SU-DHL-6 (cell line): ENCODE data around the gene BDKRB2.

ENCODE experiments used
- H2AFZ ChIP-seq: fragments of 200-600 bp; sonication (generic); 2 replicates; pipeline ENCODE4 v1.6.1; 2014; ENCODE audit warnings: low read depth, mild to moderate bottlenecking, moderate library complexity, mixed read lengths, antibody characterized with exemption, low read length; ENCODE audit not compliant: severe bottlenecking
- H3F3A ChIP-seq: fragments of 200-600 bp; shearing (Covaris generic); 2 replicates; pipeline ENCODE4 v1.6.0; 2016; ENCODE audit warnings: antibody characterized with exemption, mild to moderate bottlenecking; ENCODE audit not compliant: insufficient read depth
- H3K27ac ChIP-seq: fragments of 200-600 bp; sonication (generic); 2 replicates; pipeline ENCODE4 v1.5.1; 2016; ENCODE audit warnings: low read depth, mild to moderate bottlenecking, low read length, moderate library complexity, mixed read lengths
- H3K27me3 ChIP-seq: fragments of 200-600 bp; sonication (generic), shearing (Covaris generic); 2 replicates; pipeline ENCODE4 v1.6.0; 2014; ENCODE audit warnings: mild to moderate bottlenecking, low read length
- H3K36me3 ChIP-seq: fragments of 200-600 bp; sonication (generic); 2 replicates; pipeline ENCODE4 v1.6.1; 2014; ENCODE audit warnings: mild to moderate bottlenecking, low read length, mixed read lengths
- H3K4me2 ChIP-seq: fragments of 300-600, 200-600 bp; shearing (Covaris generic), sonication (generic); 2 replicates; pipeline ENCODE4 v1.6.0; 2014; ENCODE audit warnings: low read length, low read depth, mild to moderate bottlenecking; ENCODE audit not compliant: poor library complexity, severe bottlenecking
- H3K4me3 ChIP-seq: fragments of 200-600 bp; sonication (generic); 2 replicates; pipeline ENCODE4 v1.5.1; 2014; ENCODE audit warnings: antibody characterized with exemption, low read length, mild to moderate bottlenecking, mixed read lengths; ENCODE audit not compliant: insufficient read depth, poor library complexity, severe bottlenecking
- H3K79me2 ChIP-seq: fragments of 200-600 bp; sonication (generic); 2 replicates; pipeline ENCODE4 v1.6.1; 2014; ENCODE audit warnings: mild to moderate bottlenecking, low read length, moderate library complexity; ENCODE audit not compliant: insufficient read depth
- H3K9ac ChIP-seq: fragments of 200-600 bp; sonication (generic); 2 replicates; pipeline ENCODE4 v1.7.0; 2014; ENCODE audit warnings: mild to moderate bottlenecking, low read length
- H3K9me2 ChIP-seq: fragments of 200-600 bp; sonication (generic); replicated peaks from 2 replicates; pipeline ENCODE4 v1.6.1; 2014; ENCODE audit warnings: low read length; ENCODE audit not compliant: insufficient read depth
- H3K9me3 ChIP-seq: fragments of 200-600 bp; sonication (generic); 2 replicates; pipeline ENCODE4 v1.6.1; 2014; ENCODE audit warnings: low read length, mixed read lengths; ENCODE audit not compliant: insufficient read depth
- H4K20me1 ChIP-seq: fragments of 200-600 bp; sonication (generic); 2 replicates; pipeline ENCODE4 v1.6.1; 2014; ENCODE audit warnings: low read depth, mild to moderate bottlenecking, antibody characterized with exemption, low read length, moderate library complexity, mixed read lengths
- CTCF ChIP-seq: fragments of 200-600 bp; sonication (generic); IDR thresholded peaks from one replicate; pipeline ENCODE4 v1.5.1; 2017; ENCODE audit warnings: antibody characterized with exemption, mild to moderate bottlenecking, low read length, moderate library complexity; ENCODE audit not compliant: insufficient read depth, poor library complexity, severe bottlenecking
- EZH2phosphoT487 ChIP-seq: fragments of 200-600 bp; sonication (generic), shearing (Covaris generic); conservative IDR thresholded peaks from 2 replicates; pipeline ENCODE4 v1.6.1; 2018; ENCODE audit warnings: mild to moderate bottlenecking, antibody characterized with exemption, low read length, moderate library complexity, mixed read lengths

The BDKRB2 gene

GRCh38 chr14:96273629-96274028 is 69.0 kb downstream of the BDKRB2 start:
- H3K79me2 ChIP-seq, result no peaks in the 10 kb centered on the region
- no peaks in the 10 kb centered on the region for H4K20me1 ChIP-seq
- TF ChIP-seq CTCF, result no peak
- TF ChIP-seq EZH2phosphoT487, result no peak
- no peaks in the 10 kb centered on the region for H3K27me3 ChIP-seq
- no peak overlapping the region for H3K4me3 ChIP-seq
- no peak overlapping the region for H3K9ac ChIP-seq
- no peaks in the 10 kb centered on the region for H3K9me3 ChIP-seq
- no peaks in the 10 kb centered on the region for H3F3A ChIP-seq
- no peaks in the 10 kb centered on the region for H3K9me2 ChIP-seq
- H3K36me3 ChIP-seq, result no peaks in the 10 kb centered on the region
- H2AFZ ChIP-seq, result no peak overlapping the region
- no peak overlapping the region for H3K4me2 ChIP-seq
- no peak overlapping the region for H3K27ac ChIP-seq

GRCh38 chr14:96274122-96274521 is 69.5 kb downstream of the BDKRB2 start:
- H3K9me2 ChIP-seq, result no peaks in the 10 kb centered on the region
- no peak overlapping the region for H3K4me3 ChIP-seq
- no peaks in the 10 kb centered on the region for H3K79me2 ChIP-seq
- no peaks in the 10 kb centered on the region for H3K27me3 ChIP-seq
- H3K27ac ChIP-seq, result no peak overlapping the region
- H3K9me3 ChIP-seq, result no peaks in the 10 kb centered on the region
- H3K9ac ChIP-seq, result no peak overlapping the region
- no peaks in the 10 kb centered on the region for H3F3A ChIP-seq
- no peak overlapping the region for H2AFZ ChIP-seq
- H4K20me1 ChIP-seq, result no peaks in the 10 kb centered on the region
- TF ChIP-seq CTCF, result no peak
- no peak for TF ChIP-seq EZH2phosphoT487
- H3K36me3 ChIP-seq, result no peaks in the 10 kb centered on the region
- H3K4me2 ChIP-seq, result no peak overlapping the region

- H3K27ac ChIP-seq, result no peak overlapping the region
- H3F3A ChIP-seq, result no peaks in the 10 kb centered on the region
- H3K9ac ChIP-seq, result no peak overlapping the region
- H2AFZ ChIP-seq, result no peak overlapping the region
- no peak overlapping the region for H3K4me3 ChIP-seq
- no peak for TF ChIP-seq CTCF
- no peak for TF ChIP-seq EZH2phosphoT487
- no peaks in the 10 kb centered on the region for H3K9me2 ChIP-seq
- no peaks in the 10 kb centered on the region for H3K36me3 ChIP-seq
- no peaks in the 10 kb centered on the region for H4K20me1 ChIP-seq
- H3K27me3 ChIP-seq, result no peaks in the 10 kb centered on the region
- no peaks in the 10 kb centered on the region for H3K9me3 ChIP-seq
- no peak overlapping the region for H3K4me2 ChIP-seq
- no peaks in the 10 kb centered on the region for H3K79me2 ChIP-seq
Measured at GRCh38 chr14:96274543-96274942, 69.9 kb downstream of the BDKRB2 start.
